Peyer's patch (tissue), 4 donors: ENCODE data around the gene ELL.

Experiments used
- CTCF ChIP-seq, 6 experiments: fragments of 450-650 bp in 4 of 6; fragments of 200-600 bp in 2 of 6; sonication (generic) in 1 of 6; IDR thresholded peaks; one replicate each; pipeline ENCODE4 v1.5.1; 2017 to 2019; ENCODE audit warnings: antibody characterized with exemption in 6 of 6, mild to moderate bottlenecking in 3 of 6, moderate library complexity in 1 of 6
- POLR2A ChIP-seq, 2 donors: fragments of 450-650 bp; IDR thresholded peaks; one replicate each; pipeline ENCODE4 v1.5.1; 2017; ENCODE audit warnings: antibody characterized with exemption in 2 of 2, mild to moderate bottlenecking in 2 of 2, moderate library complexity in 2 of 2

DNA sequence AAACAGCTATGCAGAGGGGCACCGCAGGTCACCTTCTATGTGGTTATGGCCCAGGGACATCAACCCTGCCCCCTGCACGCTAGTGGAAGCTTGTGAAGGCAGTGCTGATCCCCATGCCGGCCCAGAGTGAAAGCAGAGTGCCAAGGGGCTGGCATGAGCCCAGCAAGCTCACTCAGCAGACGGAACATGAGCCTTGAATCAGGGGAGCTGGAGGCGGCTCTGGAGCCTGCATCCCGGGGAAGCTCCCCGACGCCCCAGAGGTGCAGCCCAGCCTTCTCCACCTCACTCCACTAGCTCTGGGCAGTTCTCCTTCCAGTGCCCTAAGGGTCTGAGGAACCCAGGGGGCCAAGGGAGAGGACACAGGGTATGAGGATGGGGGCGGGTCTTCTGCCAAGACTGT lies 64.9 kb downstream of the ELL start:
- no peak for TF ChIP-seq CTCF (IDR thresholded peaks at IDR 0.05)
- TF ChIP-seq POLR2A (IDR thresholded peaks at IDR 0.05): no peak
